NCI-H345 (cell line): ENCODE results near the gene SH3RF1.
"Not testable (repeated sequence)": the region's sequence is repeated elsewhere in the genome, so short reads cannot be mapped to it uniquely, and the experiment has no call there.

Experiments used
- DNase-seq: peaks from one replicate; lab custom pipeline; 2025; lab: John Stamatoyannopoulos, UW

The SH3RF1 gene

DNA sequence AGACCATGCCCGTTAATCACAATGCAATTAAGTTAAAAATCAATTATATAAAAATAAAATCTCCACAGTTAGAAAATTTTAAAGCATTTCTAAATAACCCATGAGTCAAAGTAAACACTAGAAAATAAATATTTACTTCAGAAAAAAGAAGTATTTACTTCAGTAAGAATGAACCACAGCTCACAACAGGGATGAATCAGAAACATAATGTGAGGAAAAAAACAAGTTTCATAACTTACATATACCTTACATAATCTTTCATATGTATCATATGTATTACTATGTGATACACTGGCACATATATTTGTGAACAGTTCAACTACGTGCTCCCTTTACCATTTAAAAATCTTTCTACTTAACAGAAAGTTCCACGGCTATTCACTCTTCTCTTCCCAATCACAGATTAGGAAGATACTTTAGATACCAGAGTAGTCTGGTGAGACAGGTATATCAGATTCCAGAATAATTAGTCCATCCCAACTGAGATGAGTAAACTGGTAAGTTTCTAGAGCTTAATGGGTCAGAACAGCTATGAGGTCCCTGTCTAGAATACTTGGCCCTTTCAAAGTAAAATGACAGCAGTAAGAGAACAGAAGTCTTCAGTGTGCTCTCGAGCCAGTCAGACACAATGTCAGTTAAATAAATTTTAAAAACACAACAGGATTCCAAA is 70.3 kb downstream of the SH3RF1 start:
- no peak for DNase-seq

- DNase-seq: no peak
These were observed 71.6 kb downstream of the SH3RF1 start for GRCh38 chr4:169199184-169199583.

DNA sequence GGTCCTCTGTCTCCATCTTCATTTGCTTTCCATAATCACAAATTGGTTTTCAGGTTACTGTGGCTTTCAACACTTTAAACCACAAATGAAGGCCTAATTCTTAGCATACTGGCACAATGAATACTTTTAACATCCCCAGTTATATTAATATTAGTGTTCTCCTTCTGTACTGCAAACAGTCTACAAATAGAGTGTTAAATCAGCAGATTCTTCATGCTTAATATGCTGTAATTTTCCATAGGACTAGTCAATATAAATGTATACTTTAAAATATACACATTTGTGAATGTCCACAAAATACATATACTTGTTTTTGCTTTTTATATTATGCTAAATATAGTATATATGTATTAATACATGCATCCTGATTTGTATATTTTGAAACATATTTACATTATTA is 72.6 kb downstream of the SH3RF1 start:
- DNase-seq: no peak

- DNase-seq: not testable (repeated sequence)
These were observed 73.5 kb downstream of the SH3RF1 start for GRCh38 chr4:169197206-169197605.

DNA sequence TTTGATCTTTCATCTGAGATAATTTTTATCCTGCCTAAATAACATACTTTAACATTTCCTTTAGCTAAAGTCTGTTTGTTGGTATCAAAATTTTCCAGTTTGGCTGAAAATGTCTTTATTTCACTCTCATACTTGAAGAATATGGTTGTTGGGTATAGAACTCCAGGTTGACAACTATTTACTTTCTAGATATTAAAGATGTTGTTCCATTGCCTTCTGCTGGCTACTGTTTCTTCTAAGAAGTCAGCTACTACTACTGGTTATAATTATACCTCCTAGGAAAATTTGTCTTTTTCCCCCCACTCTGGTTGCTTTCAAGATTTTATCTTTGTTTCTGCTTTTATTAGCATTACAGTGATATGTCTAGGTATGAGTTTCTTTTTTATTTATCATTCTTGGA is 75.7 kb downstream of the SH3RF1 start:
- DNase-seq: no peak

- DNase-seq: not testable (repeated sequence)
These were observed 80.8 kb downstream of the SH3RF1 start for GRCh38 chr4:169189968-169190367.

GRCh38 chr4:169189372-169189771 is 81.4 kb downstream of the SH3RF1 start:
- no peak for DNase-seq

GRCh38 chr4:169188204-169188603 is 82.6 kb downstream of the SH3RF1 start:
- no peak for DNase-seq

DNA sequence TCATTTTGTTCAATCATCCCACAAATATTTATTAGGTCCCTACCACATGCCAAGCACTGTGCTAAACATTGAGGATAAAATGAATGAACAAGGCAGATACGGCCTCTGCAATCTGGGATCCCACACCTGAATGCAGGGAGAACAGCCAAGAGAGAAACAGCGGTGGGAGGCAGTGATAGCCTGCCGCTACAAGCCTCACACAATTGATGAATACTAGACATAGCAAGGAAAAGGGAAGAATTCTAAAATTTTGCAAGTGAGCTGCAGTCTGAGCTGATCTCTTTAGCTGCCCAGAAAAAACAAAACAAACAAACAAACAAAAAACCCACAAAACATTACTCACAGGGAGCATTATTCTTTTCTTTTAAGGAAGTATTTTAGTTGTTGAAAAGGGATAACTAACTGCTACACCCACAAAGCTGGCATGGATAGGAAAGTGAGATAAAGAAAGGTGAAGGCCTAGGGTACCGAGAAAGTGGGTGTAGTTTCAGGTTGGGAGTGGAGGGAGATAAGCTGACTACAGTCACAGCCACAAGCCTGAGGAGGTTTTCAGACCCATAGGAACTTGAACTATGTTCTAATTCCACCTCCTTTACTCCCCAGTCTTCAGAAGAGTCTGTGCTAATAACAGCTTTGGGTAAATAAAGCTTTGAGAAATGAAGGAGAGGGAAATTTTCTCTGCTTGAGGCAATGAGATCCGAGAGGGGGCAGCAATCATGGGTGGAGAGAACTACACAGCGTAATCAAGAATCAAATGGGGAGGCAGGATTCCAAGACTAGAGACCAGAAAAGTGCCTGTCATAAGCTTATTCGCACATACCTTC is 85.4 kb downstream of the SH3RF1 start:
- DNase-seq: no peak

- DNase-seq: no peak
These were observed 86.1 kb downstream of the SH3RF1 start for GRCh38 chr4:169184686-169185085.

- DNase-seq: no peak
These were observed 86.5 kb downstream of the SH3RF1 start for GRCh38 chr4:169184236-169184635.

- DNase-seq: no peak
These were observed 87.2 kb downstream of the SH3RF1 start for GRCh38 chr4:169183581-169183980.

DNA sequence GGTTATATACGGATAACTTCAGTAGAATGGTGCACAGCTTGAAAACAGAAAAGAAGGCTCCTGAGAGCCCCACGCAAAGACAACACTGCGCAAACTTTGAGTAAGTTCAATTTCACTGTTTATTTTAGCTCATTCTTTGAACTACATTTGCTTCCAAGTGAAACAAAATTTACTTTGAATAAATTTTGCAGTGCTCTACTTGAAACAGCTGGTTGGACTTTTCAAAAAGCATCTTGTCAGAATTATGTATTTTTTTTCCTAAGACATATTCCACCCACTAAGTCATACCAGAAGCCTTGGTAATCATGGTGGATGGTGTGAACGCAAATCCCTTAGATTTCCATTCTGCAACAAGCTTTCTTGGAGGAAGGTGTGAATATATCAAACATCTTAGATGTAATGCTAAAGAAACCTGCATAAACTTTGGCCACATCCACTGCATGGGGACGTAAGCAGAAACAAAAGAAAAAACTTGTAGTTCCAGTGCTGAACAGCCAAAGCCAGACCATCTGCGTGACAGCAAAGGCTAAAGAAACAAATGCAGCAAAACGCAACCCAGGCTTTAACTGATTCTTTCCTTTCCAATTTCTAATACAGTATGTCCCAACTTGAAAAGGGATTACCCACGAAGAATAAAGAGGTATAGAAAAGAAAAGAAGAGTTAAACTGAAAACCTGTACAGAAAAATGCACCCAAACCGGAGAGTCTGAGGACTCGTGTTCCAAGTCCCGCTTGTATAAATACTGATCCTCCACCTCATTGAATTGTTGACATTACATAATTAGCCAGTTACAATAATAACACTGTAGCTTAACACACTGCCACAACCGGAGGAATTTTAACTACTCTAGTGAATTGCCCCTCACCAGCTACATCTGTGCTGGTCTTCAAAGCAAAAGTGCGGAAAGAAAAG is 90.9 kb downstream of the SH3RF1 start:
- no peak for DNase-seq

DNA sequence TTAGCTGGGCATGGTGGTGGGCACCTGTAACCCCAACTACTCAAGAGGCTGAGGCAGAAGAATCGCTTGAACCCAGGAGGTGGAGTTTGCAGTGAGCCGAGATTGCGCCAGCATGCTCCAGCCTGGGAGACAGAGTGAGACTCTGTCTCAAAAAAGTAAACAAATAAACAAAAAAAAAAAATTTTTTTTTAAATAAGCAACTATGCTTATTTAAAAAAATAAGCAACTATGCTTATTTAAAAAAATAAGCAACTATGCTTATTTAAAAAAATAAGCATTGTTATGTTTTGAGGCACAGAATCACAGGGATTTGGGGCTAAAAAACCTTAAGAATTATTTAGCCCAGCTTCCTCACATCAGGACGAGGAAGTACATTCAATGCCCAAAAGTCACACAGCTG is 92.7 kb downstream of the SH3RF1 start:
- not testable (repeated sequence) for DNase-seq

DNA sequence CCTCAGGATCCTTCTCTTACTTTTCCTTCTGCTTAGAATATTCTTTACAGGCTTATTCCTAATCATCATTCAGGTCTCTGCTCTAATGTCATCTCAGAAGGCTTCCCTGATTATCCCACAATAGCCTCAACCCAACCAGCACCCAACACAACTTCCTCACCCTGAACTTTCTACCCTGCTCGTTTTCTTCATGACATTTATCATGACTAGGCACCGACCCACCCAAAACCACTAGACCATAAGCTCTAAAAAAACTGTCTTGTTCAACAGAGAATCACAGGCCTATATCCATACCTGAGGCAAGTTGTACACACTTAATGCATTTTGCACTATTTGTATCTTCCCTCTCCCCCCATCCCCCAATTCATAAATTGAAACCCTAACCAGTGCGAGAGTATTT is 95.3 kb downstream of the SH3RF1 start:
- DNase-seq: no peak

DNA sequence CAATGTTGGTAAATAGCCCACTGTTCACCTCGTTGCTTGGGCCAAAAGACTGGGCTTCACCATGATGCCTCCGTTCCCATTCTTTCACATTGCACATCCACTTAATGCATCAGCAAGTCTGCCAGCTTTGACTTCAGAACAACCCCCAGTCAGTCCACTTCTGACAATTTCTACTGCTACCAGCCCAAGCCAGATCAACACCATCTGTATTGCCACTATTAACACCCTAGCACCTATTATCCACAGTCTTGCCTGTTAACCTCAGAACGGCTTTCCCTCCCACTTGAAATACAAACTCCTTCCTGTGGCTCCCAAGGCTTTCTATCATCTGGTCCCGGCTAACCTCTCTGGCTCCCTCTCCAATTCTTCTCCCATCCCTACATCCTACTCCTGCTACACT is 95.7 kb downstream of the SH3RF1 start:
- DNase-seq: no peak

DNA sequence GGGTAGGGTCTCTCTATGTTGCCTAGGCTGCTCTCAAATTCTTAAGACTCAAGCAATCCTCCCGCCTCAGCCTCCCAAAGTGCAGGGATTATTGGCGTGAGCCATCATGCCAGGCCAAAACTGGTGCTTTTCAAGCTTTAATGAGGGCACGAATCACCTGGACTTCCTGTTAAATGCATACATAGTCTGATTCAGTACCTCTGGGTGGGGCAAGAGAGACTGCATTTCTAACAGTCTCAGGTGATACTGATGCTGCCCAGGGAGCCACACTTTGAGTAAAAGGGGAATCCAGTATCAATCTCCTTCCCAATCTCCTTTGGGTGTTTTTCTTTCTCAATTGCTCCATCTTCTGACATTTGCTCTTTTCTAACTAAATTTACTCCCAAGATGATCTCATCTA is 96.5 kb downstream of the SH3RF1 start:
- no peak for DNase-seq

GRCh38 chr4:169167957-169168858 is 102.5 kb downstream of the SH3RF1 start:
- no peak for DNase-seq

DNA sequence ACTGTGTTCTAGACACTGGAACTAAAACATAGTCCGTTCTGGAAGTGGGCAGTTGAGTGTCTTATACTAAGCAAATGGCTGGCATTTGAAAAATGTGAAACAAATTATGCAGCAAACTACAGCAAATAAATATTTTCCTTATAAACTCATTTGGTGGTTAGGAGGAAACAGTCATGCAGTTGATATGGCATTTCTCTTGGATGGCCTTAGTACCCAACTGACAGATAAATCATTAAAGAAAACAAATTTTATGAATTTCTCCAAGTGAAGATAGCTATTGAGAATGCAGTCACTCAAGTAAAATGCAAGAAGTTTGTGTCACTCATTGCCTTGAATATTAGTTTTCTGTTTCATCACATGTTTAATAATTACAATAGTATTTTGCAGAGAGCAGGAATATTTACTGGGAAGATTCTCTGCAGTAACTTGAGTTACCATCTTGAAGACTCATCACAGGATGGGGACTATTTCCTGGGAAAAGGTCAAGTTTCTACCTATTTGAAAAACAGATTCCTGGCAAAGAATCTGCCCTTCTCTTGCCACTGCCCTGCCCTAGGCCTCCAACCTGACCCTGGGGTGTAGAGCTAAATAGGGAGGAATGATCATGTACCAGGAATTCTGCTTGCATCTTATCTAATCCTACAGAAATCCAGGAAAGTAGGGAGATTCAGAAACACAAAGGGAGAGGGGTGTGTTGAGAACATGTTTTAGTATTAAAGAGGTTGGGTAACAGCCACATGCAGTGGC is 105.9 kb downstream of the SH3RF1 start:
- no peak for DNase-seq

DNA sequence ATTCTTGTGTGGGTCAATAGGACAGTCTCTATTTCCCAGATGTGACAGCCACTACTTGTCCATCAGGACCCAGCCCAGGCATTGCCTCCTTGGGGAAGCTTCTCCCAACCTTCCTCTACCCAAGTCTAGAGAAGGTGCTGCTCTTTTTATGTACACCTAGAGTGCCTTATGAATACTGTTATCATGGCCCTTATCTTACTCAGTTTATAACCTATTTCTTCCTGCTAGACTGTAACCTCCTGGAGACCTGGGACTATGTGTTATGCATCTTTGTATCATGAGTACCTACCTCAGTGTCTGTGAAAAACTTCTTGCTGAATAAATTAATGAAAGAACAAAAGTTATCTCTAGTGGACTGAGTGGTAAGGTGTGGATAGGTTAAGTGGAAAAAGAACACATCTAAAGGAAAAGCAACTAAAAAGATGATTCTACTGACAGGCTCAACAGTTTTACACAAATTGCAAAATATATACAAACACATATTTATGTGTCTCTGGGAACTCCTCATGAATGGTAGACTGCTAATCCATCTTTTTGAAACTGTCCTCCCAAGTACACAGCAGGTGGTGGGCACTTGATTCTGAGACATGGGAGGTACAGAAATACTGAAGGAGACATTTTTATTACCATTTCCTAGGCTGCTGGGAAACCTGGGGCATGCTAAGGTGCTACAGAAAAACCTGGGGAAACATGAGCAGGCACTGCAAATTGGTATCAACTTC is 106.6 kb downstream of the SH3RF1 start:
- DNase-seq: no peak
